ENCODE data around the gene ANK2. TPM values are rescaled to one million over a fixed set of nuclear protein-coding genes. Genes with fewer than 3 reads are reported as not detected.

Gene ANK2
- total RNA-seq, 2 donors from 2014 or later = 70.0 to 124 TPM

GRCh38 chr4:113292371-113293042 is 243.1 kb downstream of the ANK2 start:
- Mint-ChIP-seq H3K27ac (peak overlapping the region; percentile 88), H3K4me1 (peaks cover 33% of the 10 kb centered on the region), H3K9me3 (no peaks in the 10 kb centered on the region), H3K27me3 (ENCODE audit: insufficient read depth) (no peaks in the 10 kb centered on the region), H3K36me3 (ENCODE audit: low read depth) (peaks cover 44% of the 10 kb centered on the region), H3K4me3 (peak overlapping the region; percentile 25)
- Histone ChIP-seq H3K4me3 (ENCODE audit: low read length) (no peak overlapping the region), H3K9me3 (ENCODE audit: control insufficient read depth, low read length) (no peaks in the 10 kb centered on the region), H3K9ac (ENCODE audit: extremely low read depth, low read length, poor library complexity, severe bottlenecking) (no peak overlapping the region), H3K36me3 (ENCODE audit: control insufficient read depth, insufficient read depth, low read length) (peaks cover 68% of the 10 kb centered on the region), H3K27me3 (ENCODE audit: control insufficient read depth, insufficient read depth, low read length, poor library complexity, severe bottlenecking) (no peaks in the 10 kb centered on the region), H3K4me1 (ENCODE audit: control insufficient read depth, insufficient read depth, low read length) (peaks cover 13% of the 10 kb centered on the region), H3K27ac (ENCODE audit: low read depth, low read length) (peak overlapping the region; percentile 84)
- WGBS, 2 experiments (ENCODE audit: insufficient coverage in 1 of 2, insufficient read length in 1 of 2) = 26 to 30% methylated on average over 20 to 21 of the region's 21 CpGs
- TF ChIP-seq, protein P1, sequence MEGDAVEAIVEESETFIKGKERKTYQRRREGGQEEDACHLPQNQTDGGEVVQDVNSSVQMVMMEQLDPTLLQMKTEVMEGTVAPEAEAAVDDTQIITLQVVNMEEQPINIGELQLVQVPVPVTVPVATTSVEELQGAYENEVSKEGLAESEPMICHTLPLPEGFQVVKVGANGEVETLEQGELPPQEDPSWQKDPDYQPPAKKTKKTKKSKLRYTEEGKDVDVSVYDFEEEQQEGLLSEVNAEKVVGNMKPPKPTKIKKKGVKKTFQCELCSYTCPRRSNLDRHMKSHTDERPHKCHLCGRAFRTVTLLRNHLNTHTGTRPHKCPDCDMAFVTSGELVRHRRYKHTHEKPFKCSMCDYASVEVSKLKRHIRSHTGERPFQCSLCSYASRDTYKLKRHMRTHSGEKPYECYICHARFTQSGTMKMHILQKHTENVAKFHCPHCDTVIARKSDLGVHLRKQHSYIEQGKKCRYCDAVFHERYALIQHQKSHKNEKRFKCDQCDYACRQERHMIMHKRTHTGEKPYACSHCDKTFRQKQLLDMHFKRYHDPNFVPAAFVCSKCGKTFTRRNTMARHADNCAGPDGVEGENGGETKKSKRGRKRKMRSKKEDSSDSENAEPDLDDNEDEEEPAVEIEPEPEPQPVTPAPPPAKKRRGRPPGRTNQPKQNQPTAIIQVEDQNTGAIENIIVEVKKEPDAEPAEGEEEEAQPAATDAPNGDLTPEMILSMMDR (conservative IDR thresholded peaks at IDR 0.05) = no peak
- DNase-seq = peak; percentile 87

- Histone ChIP-seq H3K4me1 (ENCODE audit: control insufficient read depth, insufficient read depth, low read length) (peaks cover 13% of the 10 kb centered on the region), H3K27me3 (ENCODE audit: control insufficient read depth, insufficient read depth, low read length, poor library complexity, severe bottlenecking) (no peaks in the 10 kb centered on the region), H3K27ac (ENCODE audit: low read depth, low read length) (peak overlapping the region; percentile 84), H3K9ac (ENCODE audit: extremely low read depth, low read length, poor library complexity, severe bottlenecking) (no peak overlapping the region), H3K4me3 (ENCODE audit: low read length) (no peak overlapping the region), H3K36me3 (ENCODE audit: control insufficient read depth, insufficient read depth, low read length) (peaks cover 63% of the 10 kb centered on the region), H3K9me3 (ENCODE audit: control insufficient read depth, low read length) (no peaks in the 10 kb centered on the region)
- no peaks in the 10 kb centered on the region for H3K27me3 Mint-ChIP-seq (ENCODE audit: insufficient read depth)
- peaks cover 33% of the 10 kb centered on the region for H3K4me1 Mint-ChIP-seq
- peak overlapping the region; percentile 88 for H3K27ac Mint-ChIP-seq
- TF ChIP-seq, protein P1 (conservative IDR thresholded peaks at IDR 0.05) = no peak
- H3K4me3 Mint-ChIP-seq = peak overlapping the region; percentile 25
- WGBS, 2 experiments (ENCODE audit: insufficient coverage in 1 of 2, insufficient read length in 1 of 2) = 58 to 66% methylated on average over 7 to 9 of the region's 9 CpGs
- no peak for DNase-seq
- no peaks in the 10 kb centered on the region for H3K9me3 Mint-ChIP-seq
- H3K36me3 Mint-ChIP-seq (ENCODE audit: low read depth) = peaks cover 38% of the 10 kb centered on the region
Measured at GRCh38 chr4:113293043-113293560, 243.6 kb downstream of the ANK2 start.

DNA sequence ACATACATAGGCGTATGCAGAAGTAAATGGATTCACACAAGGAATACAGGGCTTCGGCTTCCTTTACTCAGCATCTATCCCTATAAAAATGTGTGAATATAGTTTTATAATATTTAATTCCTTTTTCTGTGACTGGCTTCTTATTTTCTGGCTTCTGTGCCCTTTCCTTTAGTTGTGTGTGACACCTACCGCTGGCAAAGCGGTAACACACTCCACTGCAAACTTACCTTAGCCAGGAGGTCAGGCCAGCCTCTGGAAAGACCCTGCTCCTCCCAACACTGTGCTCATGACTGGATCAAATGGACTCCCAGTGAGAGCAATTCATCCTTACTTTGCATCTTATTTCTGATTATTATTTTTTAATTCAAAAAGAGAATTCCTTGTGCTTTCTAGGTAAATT is 244.2 kb downstream of the ANK2 start:
- no peaks in the 10 kb centered on the region for H3K27me3 Mint-ChIP-seq (ENCODE audit: insufficient read depth)
- peaks cover 39% of the 10 kb centered on the region for H3K36me3 Mint-ChIP-seq (ENCODE audit: low read depth)
- H3K4me1 Mint-ChIP-seq = peaks cover 33% of the 10 kb centered on the region
- Histone ChIP-seq H3K27me3 (ENCODE audit: control insufficient read depth, insufficient read depth, low read length, poor library complexity, severe bottlenecking) (no peaks in the 10 kb centered on the region), H3K27ac (ENCODE audit: low read depth, low read length) (no peak overlapping the region), H3K9me3 (ENCODE audit: control insufficient read depth, low read length) (no peaks in the 10 kb centered on the region), H3K9ac (ENCODE audit: extremely low read depth, low read length, poor library complexity, severe bottlenecking) (no peak overlapping the region), H3K36me3 (ENCODE audit: control insufficient read depth, insufficient read depth, low read length) (peaks cover 60% of the 10 kb centered on the region), H3K4me1 (ENCODE audit: control insufficient read depth, insufficient read depth, low read length) (peaks cover 13% of the 10 kb centered on the region), H3K4me3 (ENCODE audit: low read length) (no peak overlapping the region)
- H3K27ac Mint-ChIP-seq = no peak overlapping the region
- TF ChIP-seq, protein P1 (conservative IDR thresholded peaks at IDR 0.05) = no peak
- DNase-seq = no peak
- WGBS, 2 experiments (ENCODE audit: insufficient coverage in 1 of 2, insufficient read length in 1 of 2) = 82% methylated on average over 4 of the region's 4 CpGs; no CpG with 5 or more reads in 1 of the 2 experiments
- H3K4me3 Mint-ChIP-seq = no peak overlapping the region
- no peaks in the 10 kb centered on the region for H3K9me3 Mint-ChIP-seq

All from endodermal cell (in vitro differentiated cells).